Mammary epithelial cell (primary cell): ENCODE results near the gene CYTH4.

Experiments used
- EZH2 ChIP-seq: IDR thresholded peaks from 2 replicates; pipeline ENCODE4 v1.6.1; 2012; ENCODE audit warnings: low read length, inconsistent platforms, borderline replicate concordance
- TF ChIP-seq, protein P1 (sequence below), 2 donors: IDR thresholded peaks in 1 of 2; conservative IDR thresholded peaks in 1 of 2; 2 replicates each; pipeline ENCODE4 v1.5.1; 2011 to 2012; ENCODE audit warnings: inconsistent platforms in 2 of 2, low read length in 2 of 2, mild to moderate bottlenecking in 2 of 2, control low read depth in 1 of 2, low read depth in 1 of 2; ENCODE audit not compliant: insufficient read depth in 1 of 2; ENCODE audit errors: extremely low read depth in 1 of 2

DNA sequence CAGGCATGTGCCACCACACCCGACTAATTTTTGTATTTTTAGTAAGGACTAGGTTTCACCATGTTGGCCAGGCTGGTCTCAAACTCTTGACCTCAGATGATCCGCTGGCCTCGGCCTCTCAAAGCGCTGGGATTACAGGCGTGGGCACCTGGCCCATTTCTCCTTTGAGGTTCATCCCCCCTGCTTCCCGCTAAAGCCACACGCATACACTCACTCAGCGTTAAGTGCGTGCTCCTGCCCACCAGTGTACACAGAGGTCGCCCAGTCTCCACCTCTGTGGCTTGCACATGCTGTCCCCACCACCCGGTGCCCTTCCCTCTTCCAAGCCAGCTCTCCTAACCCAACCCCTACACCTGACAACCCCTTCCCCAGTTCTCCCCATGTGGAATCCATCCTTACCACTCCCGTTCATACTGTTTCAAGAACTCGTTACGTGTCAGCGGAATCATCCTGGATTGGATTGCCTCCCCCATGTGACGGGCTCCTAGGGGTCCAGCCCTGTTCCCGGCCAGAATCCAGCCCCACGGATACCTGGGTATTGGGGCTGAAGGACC is 15.7 kb upstream of the CYTH4 start:
- TF ChIP-seq EZH2: no peak
- TF ChIP-seq, protein P1, sequence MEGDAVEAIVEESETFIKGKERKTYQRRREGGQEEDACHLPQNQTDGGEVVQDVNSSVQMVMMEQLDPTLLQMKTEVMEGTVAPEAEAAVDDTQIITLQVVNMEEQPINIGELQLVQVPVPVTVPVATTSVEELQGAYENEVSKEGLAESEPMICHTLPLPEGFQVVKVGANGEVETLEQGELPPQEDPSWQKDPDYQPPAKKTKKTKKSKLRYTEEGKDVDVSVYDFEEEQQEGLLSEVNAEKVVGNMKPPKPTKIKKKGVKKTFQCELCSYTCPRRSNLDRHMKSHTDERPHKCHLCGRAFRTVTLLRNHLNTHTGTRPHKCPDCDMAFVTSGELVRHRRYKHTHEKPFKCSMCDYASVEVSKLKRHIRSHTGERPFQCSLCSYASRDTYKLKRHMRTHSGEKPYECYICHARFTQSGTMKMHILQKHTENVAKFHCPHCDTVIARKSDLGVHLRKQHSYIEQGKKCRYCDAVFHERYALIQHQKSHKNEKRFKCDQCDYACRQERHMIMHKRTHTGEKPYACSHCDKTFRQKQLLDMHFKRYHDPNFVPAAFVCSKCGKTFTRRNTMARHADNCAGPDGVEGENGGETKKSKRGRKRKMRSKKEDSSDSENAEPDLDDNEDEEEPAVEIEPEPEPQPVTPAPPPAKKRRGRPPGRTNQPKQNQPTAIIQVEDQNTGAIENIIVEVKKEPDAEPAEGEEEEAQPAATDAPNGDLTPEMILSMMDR (conservative IDR thresholded peaks at IDR 0.05 in 1 of 2, IDR thresholded peaks at IDR 0.05 in 1 of 2; ENCODE audit: extremely low read depth in 1 of 2, insufficient read depth in 1 of 2, low read depth in 1 of 2, low read length in 2 of 2): no peak
